ENCODE data around the gene PKIB.

- TF ChIP-seq REST (IDR thresholded peaks at IDR 0.05; ENCODE audit: low read depth) (no peak), EGR1 (IDR thresholded peaks at IDR 0.05) (no peak), EP300 (IDR thresholded peaks at IDR 0.05; ENCODE audit: borderline replicate concordance) (no peak), MAX (IDR thresholded peaks at IDR 0.05) (no peak), ZBTB7A (IDR thresholded peaks at IDR 0.05; ENCODE audit: low read depth) (no peak), FOXM1 (IDR thresholded peaks at IDR 0.05; ENCODE audit: borderline replicate concordance, low read depth) (no peak), YY1 (IDR thresholded peaks at IDR 0.05; ENCODE audit: low read depth) (no peak), CEBPB (IDR thresholded peaks at IDR 0.05) (no peak), RAD21 (IDR thresholded peaks at IDR 0.05; ENCODE audit: low read depth) (no peak), TEAD4 (IDR thresholded peaks at IDR 0.05) (no peak), TAF1 (IDR thresholded peaks at IDR 0.05; ENCODE audit: low read depth) (no peak), CREB1 (IDR thresholded peaks at IDR 0.05; ENCODE audit: low read depth) (no peak)
Observed at GRCh38 chr6:122702841-122703240, 92.6 kb downstream of the PKIB start.

Data from Ishikawa (cell line).